GM12878 (cell line): ENCODE measurements around the gene LSM2. TPM values are rescaled to one million over a fixed set of nuclear protein-coding genes. Genes with fewer than 3 reads are reported as not detected.

Experiments
- CHD4 ChIP-seq: fragments of 200-600 bp; sonication (generic); IDR thresholded peaks from 2 replicates; pipeline ENCODE4 v1.6.1; 2016; ENCODE audit warnings: mild to moderate bottlenecking
- ETV6 ChIP-seq, 2 experiments: fragments of 450-650 bp in 1 of 2; IDR thresholded peaks in 1 of 2; conservative IDR thresholded peaks in 1 of 2; 2 replicates each; pipeline ENCODE4 v1.6.1; 2014; ENCODE audit warnings: antibody characterized with exemption in 1 of 2, borderline replicate concordance in 1 of 2, low read depth in 1 of 2, mild to moderate bottlenecking in 1 of 2, moderate library complexity in 1 of 2
- GABPA ChIP-seq: IDR thresholded peaks from 2 replicates; pipeline ENCODE4 v1.6.1; 2014; ENCODE audit warnings: antibody characterized with exemption, low read depth, mild to moderate bottlenecking, inconsistent platforms
- HDGF ChIP-seq: fragments of 450-650 bp; IDR thresholded peaks from 2 replicates; pipeline ENCODE4 v1.6.1; 2016; ENCODE audit warnings: antibody characterized with exemption
- LARP7 ChIP-seq: fragments of 450-650 bp; IDR thresholded peaks from 2 replicates; pipeline ENCODE4 v1.6.1; 2017; ENCODE audit warnings: mild to moderate bottlenecking
- PAX8 ChIP-seq: fragments of 450-650 bp; IDR thresholded peaks from 2 replicates; pipeline ENCODE4 v1.6.1; 2017; ENCODE audit warnings: mild to moderate bottlenecking, moderate library complexity
- POLR2AphosphoS2 ChIP-seq: IDR thresholded peaks from 2 replicates; pipeline ENCODE4 v1.6.1; 2011; ENCODE audit warnings: low read depth, mild to moderate bottlenecking, low read length, improper control_type of control experiment, moderate library complexity
- SIX5 ChIP-seq: IDR thresholded peaks from 2 replicates; pipeline ENCODE4 v1.6.1; 2011; ENCODE audit warnings: mild to moderate bottlenecking, low read depth, low read length, moderate library complexity; ENCODE audit not compliant: severe bottlenecking
- SMC3 ChIP-seq: IDR thresholded peaks from 2 replicates; pipeline ENCODE4 v1.6.1; 2011; ENCODE audit warnings: low read length, improper control_type of control experiment, borderline replicate concordance
- SRF ChIP-seq, 2 experiments: IDR thresholded peaks; 2 replicates each; pipeline ENCODE4 v1.6.1; 2011; ENCODE audit warnings: low read depth in 2 of 2, low read length in 2 of 2, mild to moderate bottlenecking in 1 of 2, moderate library complexity in 1 of 2
- SUZ12 ChIP-seq: fragments of 200-600 bp; sonication (generic); IDR thresholded peaks from one replicate; pipeline ENCODE4 v1.6.1; 2018; ENCODE audit warnings: antibody characterized with exemption, mild to moderate bottlenecking; ENCODE audit not compliant: unreplicated experiment
- WRNIP1 ChIP-seq: IDR thresholded peaks from 2 replicates; pipeline ENCODE4 v1.6.1; 2011; ENCODE audit warnings: low read depth, low read length, improper control_type of control experiment, borderline replicate concordance
- polyA plus RNA-seq, 11 experiments: library from polyadenylated mRNA; depleted of rRNA in 4 of 11; unstranded in 6 of 11; stranded (reverse) in 5 of 11; fragments of >200 nt; fragmentation: Nextera tagmentation in 4 of 11; fragmentation: Illumina TruSeq in 1 of 11; extraction: Ambion mirVana in 4 of 11; extraction: Trizol in 1 of 11; gene quantifications; 1 replicate in 1 of 11; 2 replicates in 10 of 11; pipeline versions ENCODE4 v1.2.1 to v1.2.3, GENCODE V29; 2011 to 2016; ENCODE audit warnings: inconsistent platforms in 2 of 11, missing spikeins in 2 of 11, low read depth in 1 of 11
- total RNA-seq, 4 experiments: library from RNA; depleted of rRNA in 3 of 4; stranded (reverse); fragments of >200 nt in 3 of 4; fragmentation: Illumina TruSeq in 1 of 4; extraction: Trizol in 1 of 4; gene quantifications; 2 replicates each; pipeline versions ENCODE4 v1.2.1 to v1.2.3, GENCODE V29; 2013 to 2021
- TF ChIP-seq, protein P1 (sequence below): fragments of 450-650 bp; conservative IDR thresholded peaks from 2 replicates; pipeline ENCODE4 v1.6.1; 2017; ENCODE audit warnings: mild to moderate bottlenecking, moderate library complexity
- TF ChIP-seq, protein P2 (sequence below): fragments of 450-650 bp; IDR thresholded peaks from 2 replicates; pipeline ENCODE4 v1.6.1; 2017; ENCODE audit warnings: mild to moderate bottlenecking, moderate library complexity
- TF ChIP-seq, protein P3 (sequence below): IDR thresholded peaks from 2 replicates; pipeline ENCODE4 v1.6.1; 2011; ENCODE audit warnings: borderline replicate concordance, low read depth, mild to moderate bottlenecking, moderate library complexity, low read length; ENCODE audit not compliant: insufficient read depth, poor library complexity, severe bottlenecking
- TF ChIP-seq, protein P4 (sequence below): fragments of 450-650 bp; IDR thresholded peaks from 2 replicates; pipeline ENCODE4 v1.6.1; 2018; ENCODE audit warnings: mild to moderate bottlenecking, low read depth, moderate library complexity; ENCODE audit not compliant: partially characterized antibody
- TF ChIP-seq, protein P5 (sequence below): IDR thresholded peaks from 2 replicates; pipeline ENCODE4 v1.6.1; 2011; ENCODE audit warnings: low read depth, low read length, improper control_type of control experiment, borderline replicate concordance

LSM2 gene
- total and polyA plus RNA-seq, 10 of the 15 experiments (the other 5 are each of a cell fraction or from before 2014, with no cell fraction given), result 99.1 to 276 (median 153) TPM

GRCh38 chr6:31827286-31828079 is 20.7 kb upstream of the LSM2 start, which contains the start of gene HSPA1B (continued):
- TF ChIP-seq, protein P1, sequence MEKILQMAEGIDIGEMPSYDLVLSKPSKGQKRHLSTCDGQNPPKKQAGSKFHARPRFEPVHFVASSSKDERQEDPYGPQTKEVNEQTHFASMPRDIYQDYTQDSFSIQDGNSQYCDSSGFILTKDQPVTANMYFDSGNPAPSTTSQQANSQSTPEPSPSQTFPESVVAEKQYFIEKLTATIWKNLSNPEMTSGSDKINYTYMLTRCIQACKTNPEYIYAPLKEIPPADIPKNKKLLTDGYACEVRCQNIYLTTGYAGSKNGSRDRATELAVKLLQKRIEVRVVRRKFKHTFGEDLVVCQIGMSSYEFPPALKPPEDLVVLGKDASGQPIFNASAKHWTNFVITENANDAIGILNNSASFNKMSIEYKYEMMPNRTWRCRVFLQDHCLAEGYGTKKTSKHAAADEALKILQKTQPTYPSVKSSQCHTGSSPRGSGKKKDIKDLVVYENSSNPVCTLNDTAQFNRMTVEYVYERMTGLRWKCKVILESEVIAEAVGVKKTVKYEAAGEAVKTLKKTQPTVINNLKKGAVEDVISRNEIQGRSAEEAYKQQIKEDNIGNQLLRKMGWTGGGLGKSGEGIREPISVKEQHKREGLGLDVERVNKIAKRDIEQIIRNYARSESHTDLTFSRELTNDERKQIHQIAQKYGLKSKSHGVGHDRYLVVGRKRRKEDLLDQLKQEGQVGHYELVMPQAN, result peak; percentile 70; the same call in 1 of the 2 replicates
- TF ChIP-seq ETV6 (conservative IDR thresholded peaks at IDR 0.05 in 1 of 2, IDR thresholded peaks at IDR 0.05 in 1 of 2; ENCODE audit: borderline replicate concordance in 1 of 2, low read depth in 1 of 2) (no peak), LARP7 (peak; percentile 66; the same call in 1 of the 2 replicates), SUZ12 (no peak), POLR2AphosphoS2 (peak; percentile 93), CHD4 (no peak), PAX8 (no peak), WRNIP1 (no peak), SIX5 (no peak), GABPA (no peak), SMC3 (no peak), SRF (IDR thresholded peaks at IDR 0.05; ENCODE audit: low read depth in 2 of 2, low read length in 2 of 2) (no peak), HDGF (peak; percentile 91)
- TF ChIP-seq, protein P2, sequence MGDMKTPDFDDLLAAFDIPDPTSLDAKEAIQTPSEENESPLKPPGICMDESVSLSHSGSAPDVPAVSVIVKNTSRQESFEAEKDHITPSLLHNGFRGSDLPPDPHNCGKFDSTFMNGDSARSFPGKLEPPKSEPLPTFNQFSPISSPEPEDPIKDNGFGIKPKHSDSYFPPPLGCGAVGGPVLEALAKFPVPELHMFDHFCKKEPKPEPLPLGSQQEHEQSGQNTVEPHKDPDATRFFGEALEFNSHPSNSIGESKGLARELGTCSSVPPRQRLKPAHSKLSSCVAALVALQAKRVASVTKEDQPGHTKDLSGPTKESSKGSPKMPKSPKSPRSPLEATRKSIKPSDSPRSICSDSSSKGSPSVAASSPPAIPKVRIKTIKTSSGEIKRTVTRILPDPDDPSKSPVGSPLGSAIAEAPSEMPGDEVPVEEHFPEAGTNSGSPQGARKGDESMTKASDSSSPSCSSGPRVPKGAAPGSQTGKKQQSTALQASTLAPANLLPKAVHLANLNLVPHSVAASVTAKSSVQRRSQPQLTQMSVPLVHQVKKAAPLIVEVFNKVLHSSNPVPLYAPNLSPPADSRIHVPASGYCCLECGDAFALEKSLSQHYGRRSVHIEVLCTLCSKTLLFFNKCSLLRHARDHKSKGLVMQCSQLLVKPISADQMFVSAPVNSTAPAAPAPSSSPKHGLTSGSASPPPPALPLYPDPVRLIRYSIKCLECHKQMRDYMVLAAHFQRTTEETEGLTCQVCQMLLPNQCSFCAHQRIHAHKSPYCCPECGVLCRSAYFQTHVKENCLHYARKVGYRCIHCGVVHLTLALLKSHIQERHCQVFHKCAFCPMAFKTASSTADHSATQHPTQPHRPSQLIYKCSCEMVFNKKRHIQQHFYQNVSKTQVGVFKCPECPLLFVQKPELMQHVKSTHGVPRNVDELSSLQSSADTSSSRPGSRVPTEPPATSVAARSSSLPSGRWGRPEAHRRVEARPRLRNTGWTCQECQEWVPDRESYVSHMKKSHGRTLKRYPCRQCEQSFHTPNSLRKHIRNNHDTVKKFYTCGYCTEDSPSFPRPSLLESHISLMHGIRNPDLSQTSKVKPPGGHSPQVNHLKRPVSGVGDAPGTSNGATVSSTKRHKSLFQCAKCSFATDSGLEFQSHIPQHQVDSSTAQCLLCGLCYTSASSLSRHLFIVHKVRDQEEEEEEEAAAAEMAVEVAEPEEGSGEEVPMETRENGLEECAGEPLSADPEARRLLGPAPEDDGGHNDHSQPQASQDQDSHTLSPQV, result no peak
- TF ChIP-seq, protein P3, sequence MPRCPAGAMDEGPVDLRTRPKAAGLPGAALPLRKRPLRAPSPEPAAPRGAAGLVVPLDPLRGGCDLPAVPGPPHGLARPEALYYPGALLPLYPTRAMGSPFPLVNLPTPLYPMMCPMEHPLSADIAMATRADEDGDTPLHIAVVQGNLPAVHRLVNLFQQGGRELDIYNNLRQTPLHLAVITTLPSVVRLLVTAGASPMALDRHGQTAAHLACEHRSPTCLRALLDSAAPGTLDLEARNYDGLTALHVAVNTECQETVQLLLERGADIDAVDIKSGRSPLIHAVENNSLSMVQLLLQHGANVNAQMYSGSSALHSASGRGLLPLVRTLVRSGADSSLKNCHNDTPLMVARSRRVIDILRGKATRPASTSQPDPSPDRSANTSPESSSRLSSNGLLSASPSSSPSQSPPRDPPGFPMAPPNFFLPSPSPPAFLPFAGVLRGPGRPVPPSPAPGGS, result no peak
- TF ChIP-seq, protein P4, sequence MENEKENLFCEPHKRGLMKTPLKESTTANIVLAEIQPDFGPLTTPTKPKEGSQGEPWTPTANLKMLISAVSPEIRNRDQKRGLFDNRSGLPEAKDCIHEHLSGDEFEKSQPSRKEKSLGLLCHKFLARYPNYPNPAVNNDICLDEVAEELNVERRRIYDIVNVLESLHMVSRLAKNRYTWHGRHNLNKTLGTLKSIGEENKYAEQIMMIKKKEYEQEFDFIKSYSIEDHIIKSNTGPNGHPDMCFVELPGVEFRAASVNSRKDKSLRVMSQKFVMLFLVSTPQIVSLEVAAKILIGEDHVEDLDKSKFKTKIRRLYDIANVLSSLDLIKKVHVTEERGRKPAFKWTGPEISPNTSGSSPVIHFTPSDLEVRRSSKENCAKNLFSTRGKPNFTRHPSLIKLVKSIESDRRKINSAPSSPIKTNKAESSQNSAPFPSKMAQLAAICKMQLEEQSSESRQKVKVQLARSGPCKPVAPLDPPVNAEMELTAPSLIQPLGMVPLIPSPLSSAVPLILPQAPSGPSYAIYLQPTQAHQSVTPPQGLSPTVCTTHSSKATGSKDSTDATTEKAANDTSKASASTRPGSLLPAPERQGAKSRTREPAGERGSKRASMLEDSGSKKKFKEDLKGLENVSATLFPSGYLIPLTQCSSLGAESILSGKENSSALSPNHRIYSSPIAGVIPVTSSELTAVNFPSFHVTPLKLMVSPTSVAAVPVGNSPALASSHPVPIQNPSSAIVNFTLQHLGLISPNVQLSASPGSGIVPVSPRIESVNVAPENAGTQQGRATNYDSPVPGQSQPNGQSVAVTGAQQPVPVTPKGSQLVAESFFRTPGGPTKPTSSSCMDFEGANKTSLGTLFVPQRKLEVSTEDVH, result no peak
- TF ChIP-seq, protein P5, sequence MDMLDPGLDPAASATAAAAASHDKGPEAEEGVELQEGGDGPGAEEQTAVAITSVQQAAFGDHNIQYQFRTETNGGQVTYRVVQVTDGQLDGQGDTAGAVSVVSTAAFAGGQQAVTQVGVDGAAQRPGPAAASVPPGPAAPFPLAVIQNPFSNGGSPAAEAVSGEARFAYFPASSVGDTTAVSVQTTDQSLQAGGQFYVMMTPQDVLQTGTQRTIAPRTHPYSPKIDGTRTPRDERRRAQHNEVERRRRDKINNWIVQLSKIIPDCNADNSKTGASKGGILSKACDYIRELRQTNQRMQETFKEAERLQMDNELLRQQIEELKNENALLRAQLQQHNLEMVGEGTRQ, result no peak
